Panc1 (cell line): ENCODE results near the gene ADAM12. TPM values are rescaled to one million over a fixed set of nuclear protein-coding genes. Genes with fewer than 3 reads are reported as not detected.
"Not testable (repeated sequence)": the region's sequence is repeated elsewhere in the genome, so short reads cannot be mapped to it uniquely, and the experiment has no call there.

ENCODE experiments used
- ATAC-seq: fragments of 200-7000 bp; cut with Tn5 transposase; 2 replicates; pipeline ENCODE4 v1.9.1; 2020; ENCODE audit warnings: mild to moderate bottlenecking, moderate library complexity
- BruUV-seq: library from RNA; stranded (reverse); fragments of 400-500 nt; replicated peaks from 2 replicates; lab custom pipeline; 2021; lab: Mats Ljungman, UMichigan
- CTCF ChIA-PET: fragments of 300-600 bp; sonication (Branson Sonifier 250); formaldehyde crosslinking; loops from one replicate; lab custom pipeline; 2022; ENCODE audit warnings: antibody characterized with exemption; lab: Charles Lee
- POLR2A ChIA-PET: fragments of 300-600 bp; sonication (Branson Sonifier 250); formaldehyde crosslinking; loops from one replicate; lab custom pipeline; 2022; ENCODE audit warnings: antibody characterized with exemption; lab: Charles Lee
- DNase-seq: peaks from one replicate; pipeline ENCODE4 v3.0.0-alpha.2; 2010; ENCODE audit warnings: low read depth, low spot score
- H3K27ac ChIP-seq: 2 replicates; pipeline ENCODE4 v1.5.1; 2011; ENCODE audit warnings: mild to moderate bottlenecking, low read length, inconsistent platforms
- H3K27me3 ChIP-seq: fragments of 200-500 bp; sonication (Bioruptor generic); 2 replicates; pipeline ENCODE4 v1.6.0; 2014; ENCODE audit warnings: low read length, inconsistent platforms; ENCODE audit not compliant: control insufficient read depth, insufficient read depth
- H3K36me3 ChIP-seq: fragments of 200-500 bp; sonication (Bioruptor generic); 2 replicates; pipeline ENCODE4 v1.5.1; 2014; ENCODE audit warnings: inconsistent platforms, mild to moderate bottlenecking, low read length, moderate library complexity; ENCODE audit not compliant: control insufficient read depth, insufficient read depth
- H3K4me1 ChIP-seq: 2 replicates; pipeline ENCODE4 v1.5.1; 2011; ENCODE audit warnings: inconsistent platforms, mild to moderate bottlenecking, low read length, moderate library complexity; ENCODE audit not compliant: control insufficient read depth, insufficient read depth
- H3K4me3 ChIP-seq, 2 experiments: 2 replicates each; pipeline ENCODE4 v1.5.1; 2011 to 2012; ENCODE audit warnings: low read depth in 2 of 2, low read length in 2 of 2, mild to moderate bottlenecking in 2 of 2, inconsistent platforms in 1 of 2, moderate library complexity in 1 of 2
- H3K9me3 ChIP-seq: fragments of 200-500 bp; sonication (Bioruptor generic); 2 replicates; pipeline ENCODE4 v1.5.1; 2014; ENCODE audit warnings: low read depth, mild to moderate bottlenecking, inconsistent platforms, low read length, moderate library complexity; ENCODE audit not compliant: control insufficient read depth, insufficient read depth
- CTCF ChIP-seq: fragments of 450-650 bp; IDR thresholded peaks from 2 replicates; pipeline ENCODE4 v1.5.1; 2017; ENCODE audit warnings: mild to moderate bottlenecking
- POLR2AphosphoS5 ChIP-seq: IDR thresholded peaks from 2 replicates; pipeline ENCODE4 v1.6.1; 2012; ENCODE audit warnings: mild to moderate bottlenecking, low read depth, low read length, moderate library complexity
- REST ChIP-seq, 2 experiments: IDR thresholded peaks; 2 replicates each; pipeline ENCODE4 v1.6.1; 2011 to 2012; ENCODE audit warnings: low read depth in 2 of 2, control low read depth in 1 of 2, low read length in 1 of 2, mild to moderate bottlenecking in 1 of 2, moderate library complexity in 1 of 2; ENCODE audit not compliant: insufficient read depth in 1 of 2
- SIN3A ChIP-seq: IDR thresholded peaks from 2 replicates; pipeline ENCODE4 v1.6.1; 2012; ENCODE audit warnings: low read depth, mild to moderate bottlenecking, low read length, moderate library complexity, borderline replicate concordance; ENCODE audit not compliant: insufficient read depth
- TCF7L2 ChIP-seq: IDR thresholded peaks from 2 replicates; pipeline ENCODE4 v1.6.1; 2011; ENCODE audit warnings: mild to moderate bottlenecking, low read depth, low read length, inconsistent platforms
- in situ Hi-C: cut with HindIII; loops from 2 replicates; pipeline ENCODE4 v1.10.0; 2016; ENCODE audit warnings: low sequenced_read_pairs, low pct_unique_long_range_greater_than_20kb
- intact Hi-C: fragments of 100-400 bp; cut with micrococcal nuclease; formaldehyde crosslinking; loops from one replicate; pipeline ENCODE4 v1.10.0; 2022; ENCODE audit not compliant: unreplicated experiment
- total RNA-seq: library from RNA; stranded (reverse); gene quantifications from one replicate; pipeline ENCODE4 v1.2.1, GENCODE V29; 2021; ENCODE audit not compliant: unreplicated experiment

The ADAM12 gene
- total RNA-seq, 1 experiment from 2014 or later: 0.10 TPM

- in situ Hi-C loops (no loop called here), intact Hi-C loops (no loop called here)
- no peak overlapping the region for H3K4me3 ChIP-seq
- no peak for TF ChIP-seq SIN3A
- no peak for TF ChIP-seq POLR2AphosphoS5
- no peak for TF ChIP-seq CTCF
- no peak for TF ChIP-seq TCF7L2
- no peak for TF ChIP-seq REST (IDR thresholded peaks at IDR 0.05; ENCODE audit: insufficient read depth in 1 of 2, low read depth in 2 of 2, low read length in 1 of 2)
- DNase-seq (no peak), ATAC-seq (no peak)
- H3K4me1 ChIP-seq: no peaks in the 10 kb centered on the region
- BruUV-seq: no TSS peak
- H3K27ac ChIP-seq: no peak overlapping the region
- POLR2A ChIA-PET: no interaction called here
- CTCF ChIA-PET: no interaction called here
- no peaks in the 10 kb centered on the region for H3K9me3 ChIP-seq
- no peaks in the 10 kb centered on the region for H3K27me3 ChIP-seq
- H3K36me3 ChIP-seq: no peaks in the 10 kb centered on the region
These were observed 212.5 kb downstream of the ADAM12 start for GRCh38 chr10:126175641-126176262.

GRCh38 chr10:126172755-126173154, 215.5 kb downstream of the ADAM12 start:
- intact Hi-C loops, in situ Hi-C loops, POLR2A ChIA-PET, DNase-seq, CTCF ChIA-PET, H3K9me3 ChIP-seq, ATAC-seq, H3K27me3 ChIP-seq, H3K4me1 ChIP-seq, H3K27ac ChIP-seq, H3K36me3 ChIP-seq, BruUV-seq, H3K4me3 ChIP-seq: not testable (repeated sequence)

- intact Hi-C loops: no loop called here
- H3K27me3 ChIP-seq: no peaks in the 10 kb centered on the region
- CTCF ChIA-PET: no interaction called here
These were observed 216.7 kb downstream of the ADAM12 start for GRCh38 chr10:126171555-126171954.

More at GRCh38 chr10:126171555-126171954, 216.7 kb downstream of the ADAM12 start:
- no peak for TF ChIP-seq SIN3A
- no peak for TF ChIP-seq POLR2AphosphoS5
- no peak for TF ChIP-seq REST (IDR thresholded peaks at IDR 0.05; ENCODE audit: insufficient read depth in 1 of 2, low read depth in 2 of 2, low read length in 1 of 2)
- no peak for TF ChIP-seq CTCF
- no peak for TF ChIP-seq TCF7L2
- Histone ChIP-seq H3K9me3 (no peaks in the 10 kb centered on the region), H3K27ac (no peak overlapping the region), H3K4me1 (no peaks in the 10 kb centered on the region), H3K36me3 (no peaks in the 10 kb centered on the region), H3K4me3 (no peak overlapping the region)
- no peak for DNase-seq
- BruUV-seq: no TSS peak
- ATAC-seq: no peak
- in situ Hi-C loops: no loop called here
- POLR2A ChIA-PET: no interaction called here
